Motor neuron (in vitro differentiated cells): ENCODE results near the gene HNRNPA0. TPM values are rescaled to one million over a fixed set of nuclear protein-coding genes. Genes with fewer than 3 reads are reported as not detected.
A peak's percentile ranks its signal among the peaks of the same experiment; 100 is the strongest.

Experiments used
- ATAC-seq, 8 experiments: fragments of 200-7000 bp; cut with Tn5 transposase; replicated peaks in 6 of 8; 2 replicates each; pipeline ENCODE4 v1.8.0; 2021; ENCODE audit warnings: mild to moderate bottlenecking in 8 of 8, moderate library complexity in 8 of 8
- H3K27ac ChIP-seq, 2 donors: fragments of 250-450 bp; sonication (Bioruptor Pico); 2 replicates each; pipeline ENCODE4 v1.9.0; 2021; ENCODE audit warnings: antibody characterized with exemption in 2 of 2, mild to moderate bottlenecking in 2 of 2, moderate library complexity in 1 of 2
- H3K4me1 ChIP-seq, 2 donors: fragments of 250-450 bp; sonication (Bioruptor Pico); replicated peaks in 1 of 2; 2 replicates each; pipeline ENCODE4 v1.6.1; 2021; ENCODE audit warnings: antibody characterized with exemption in 2 of 2, mild to moderate bottlenecking in 2 of 2, moderate library complexity in 1 of 2
- H3K4me3 ChIP-seq, 5 donors: fragments of 250-450 bp; sonication (Bioruptor Pico); 2 replicates each; pipeline ENCODE4 v1.9.0; 2021; ENCODE audit warnings: antibody characterized with exemption in 5 of 5, mild to moderate bottlenecking in 5 of 5, moderate library complexity in 4 of 5
- WGBS, 10 experiments: fragments of 450-650 bp; shearing (Covaris generic); methylation state at CpG; one replicate each; pipeline ENCODE4 v1.0.0; 2022; 5-methylcytosine and 5-hydroxymethylcytosine counted together
- in situ Hi-C, 9 experiments: fragments of 400-800 bp; cut with MboI; loops; one replicate each; pipeline ENCODE4 v1.15.0; 2021; ENCODE audit warnings: low sequenced_read_pairs in 9 of 9, low pct_unique_long_range_greater_than_20kb in 2 of 9; ENCODE audit not compliant: unreplicated experiment in 9 of 9
- total RNA-seq, 8 experiments: library from RNA; unstranded; fragments of 300-600 nt; gene quantifications; 2 replicates each; pipeline versions ENCODE4 v1.2.3 to v1.2.4, GENCODE V29; 2022

The HNRNPA0 gene
- total RNA-seq, 8 experiments from 2014 or later: 10.7 to 63.9 (median 26.1) TPM

DNA sequence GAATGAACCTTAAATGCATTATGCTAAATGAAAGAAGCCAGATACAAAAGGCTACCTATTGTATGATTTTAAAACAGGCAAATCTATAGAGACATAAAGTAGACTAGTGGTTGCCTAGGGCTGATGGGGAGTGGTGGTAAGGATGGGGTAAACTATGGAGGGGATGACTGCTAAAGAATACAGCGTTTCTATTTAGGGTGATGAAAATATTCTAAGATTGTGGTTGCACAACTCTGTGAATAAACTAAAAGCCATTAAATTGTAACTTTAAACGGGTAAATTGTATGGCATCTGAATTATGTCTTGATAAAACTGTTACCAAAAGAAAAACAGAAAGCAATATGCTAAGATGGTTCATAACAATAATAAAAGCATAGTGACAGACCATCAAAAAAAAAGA is 39.7 kb downstream of the HNRNPA0 start:
- WGBS, 10 experiments: 37 to 100% (median 87%) methylated on average over 2 of the region's 2 CpGs; no CpG with 5 or more reads in 1 of the 10 experiments
- ATAC-seq: no peak
- in situ Hi-C loops: no loop called here
- H3K4me1 ChIP-seq: no peaks in the 10 kb centered on the region
- H3K4me3 ChIP-seq: no peak overlapping the region
- H3K27ac ChIP-seq: no peak overlapping the region

DNA sequence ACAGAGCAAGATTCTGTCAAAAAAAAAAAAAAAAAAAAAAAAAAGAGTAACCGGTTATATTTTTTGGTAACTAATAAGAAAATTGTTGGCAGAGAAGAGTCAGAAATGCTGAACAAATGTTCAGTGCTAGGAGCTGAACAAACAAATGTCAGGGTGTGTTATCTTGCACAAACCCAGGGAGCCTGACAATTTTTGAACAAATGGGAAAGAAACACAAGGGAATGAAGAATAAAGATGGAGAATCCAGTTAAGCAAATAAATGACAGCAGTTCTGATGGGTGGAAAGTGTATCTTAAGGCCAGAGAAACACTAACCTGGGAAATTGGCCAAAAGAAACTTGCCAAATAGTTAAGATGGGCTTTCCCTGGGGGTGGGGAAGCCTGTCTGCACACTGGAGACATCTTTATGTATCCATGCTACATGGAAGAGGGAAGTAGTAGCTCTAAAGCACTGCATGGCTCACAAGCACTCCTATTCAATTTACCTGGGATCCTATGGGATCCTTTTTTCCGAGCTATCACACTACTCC is 42.0 kb downstream of the HNRNPA0 start:
- in situ Hi-C loops: no loop called here
- H3K27ac ChIP-seq: no peak overlapping the region
- ATAC-seq: peak in 1 of 8 experiments; percentile 54

DNA sequence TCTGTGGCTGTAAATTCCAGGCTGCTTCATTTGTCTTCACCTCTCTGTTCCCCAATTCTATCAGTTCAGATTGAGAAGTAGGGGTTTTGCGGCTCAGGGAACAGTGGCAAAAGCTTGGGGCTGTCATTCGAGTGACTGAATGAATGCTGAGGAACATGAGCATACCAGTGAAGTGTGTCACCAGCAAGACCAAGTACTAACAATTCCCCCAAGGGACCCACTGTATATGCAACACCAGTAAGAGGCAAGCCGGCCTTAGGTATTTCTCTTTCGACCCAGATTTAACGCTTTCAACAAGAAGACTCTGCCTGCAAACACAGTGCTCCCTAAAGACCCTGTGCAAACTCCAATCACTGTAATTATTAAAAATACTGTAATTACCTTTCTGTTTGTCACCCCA is 44.1 kb downstream of the HNRNPA0 start:
- no peak for ATAC-seq
- Histone ChIP-seq H3K27ac (no peak overlapping the region), H3K4me3 (no peak overlapping the region), H3K4me1 (no peaks in the 10 kb centered on the region)
- in situ Hi-C loops: no loop called here
- 80 to 100% (median 91%) methylated on average over 1 to 5 of the region's 5 CpGs; no CpG with 5 or more reads in 2 of the 10 experiments for WGBS, 10 experiments

More for the DNA sequence above, 42.0 kb downstream of the HNRNPA0 start:
- Histone ChIP-seq H3K4me1 (no peaks in the 10 kb centered on the region), H3K4me3 (no peak overlapping the region)
- 15 to 100% (median 97%) methylated on average over 1 to 2 of the region's 2 CpGs for WGBS, 10 experiments

DNA sequence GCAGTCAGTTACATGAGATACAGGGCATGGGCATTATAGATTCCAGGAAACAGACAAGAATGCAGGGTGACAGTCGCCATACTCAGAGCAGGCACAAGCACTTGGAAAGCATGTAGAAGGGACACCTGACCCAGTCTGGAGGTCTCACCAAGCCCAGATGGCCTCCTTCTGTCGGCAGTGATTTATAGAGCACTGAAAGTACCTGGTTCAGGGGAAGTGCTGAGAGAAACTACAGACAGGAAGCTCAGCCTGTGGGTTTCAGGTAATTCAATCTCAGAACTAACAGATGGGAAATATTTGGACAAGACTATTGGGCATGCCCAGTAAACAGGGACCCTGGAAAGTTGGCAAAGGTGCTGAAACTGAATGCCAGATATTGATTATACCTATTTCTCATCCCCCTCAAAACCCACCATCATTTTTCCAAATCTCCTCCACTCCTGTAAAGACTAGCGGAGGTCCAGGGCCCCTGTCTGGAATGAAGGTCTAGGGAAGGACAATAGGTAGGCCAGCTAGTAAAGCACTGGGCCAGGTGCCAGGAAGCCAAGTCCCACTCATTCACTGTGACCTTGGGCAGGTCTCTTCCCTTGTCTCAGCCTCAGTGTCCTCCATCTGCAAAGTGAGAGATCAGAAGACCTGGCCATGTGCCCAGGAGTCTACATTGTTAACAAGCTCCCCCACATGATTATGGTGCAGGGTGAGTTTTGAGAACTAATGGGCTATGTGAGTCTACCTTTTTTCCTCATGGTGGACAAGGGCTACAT is 45.2 kb downstream of the HNRNPA0 start:
- in situ Hi-C loops: no loop called here
- WGBS, 10 experiments: 50 to 100% (median 92%) methylated on average over 1 to 3 of the region's 3 CpGs; no CpG with 5 or more reads in 2 of the 10 experiments

DNA sequence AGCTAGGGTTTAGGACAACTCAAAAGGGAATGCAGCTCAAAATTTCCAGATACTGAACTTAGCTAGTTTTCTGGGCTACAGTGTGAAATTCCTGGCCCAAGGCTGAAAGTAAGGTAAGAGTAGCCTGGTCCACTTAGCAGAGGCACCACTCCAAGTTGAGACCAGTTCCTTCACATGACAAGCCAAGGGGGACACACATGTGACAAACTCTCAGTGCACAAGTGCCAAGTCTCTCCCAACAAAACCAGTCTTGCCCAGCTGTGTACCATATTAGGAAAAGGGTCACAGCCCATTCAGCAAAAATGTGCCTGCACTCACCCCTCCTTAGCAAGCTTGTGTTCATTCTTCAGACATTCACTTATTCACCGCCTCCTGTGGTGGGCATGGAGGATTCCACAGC is 46.1 kb downstream of the HNRNPA0 start:
- H3K27ac ChIP-seq: no peak overlapping the region
- H3K4me1 ChIP-seq: no peaks in the 10 kb centered on the region
- in situ Hi-C loops: no loop called here
- no peak for ATAC-seq
- no CpG with 5 or more reads among the region's 1 CpG for WGBS, 10 experiments
- H3K4me3 ChIP-seq: no peak overlapping the region

More for the DNA sequence above, 45.2 kb downstream of the HNRNPA0 start:
- ATAC-seq: no peak
- Histone ChIP-seq H3K27ac (no peak overlapping the region), H3K4me3 (no peak overlapping the region), H3K4me1 (no peaks in the 10 kb centered on the region)

DNA sequence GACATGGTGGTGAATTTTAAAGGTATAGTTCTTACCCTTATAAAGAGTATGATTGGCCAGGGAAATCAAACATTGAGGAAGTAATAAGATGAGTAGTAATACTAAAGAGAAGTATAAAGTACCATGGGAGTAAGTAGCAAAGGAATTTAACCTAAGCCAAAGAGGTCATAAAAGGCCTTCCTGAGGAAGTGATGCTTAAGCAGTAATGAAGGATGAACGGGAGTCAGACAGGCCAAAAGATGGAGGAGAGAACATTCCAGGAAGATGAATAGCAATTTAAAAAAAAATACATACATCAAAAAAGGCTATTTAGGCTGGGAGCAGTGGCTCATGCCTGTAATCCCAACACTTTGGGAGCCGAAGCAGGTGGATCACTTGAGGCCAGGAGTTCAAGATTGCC is 47.3 kb downstream of the HNRNPA0 start:
- ATAC-seq: no peak
- in situ Hi-C loops: no loop called here
- Histone ChIP-seq H3K4me3 (no peak overlapping the region), H3K27ac (no peak overlapping the region), H3K4me1 (no peaks in the 10 kb centered on the region)
- WGBS, 10 experiments: 0 to 100% (median 84%) methylated on average over 1 to 2 of the region's 2 CpGs

DNA sequence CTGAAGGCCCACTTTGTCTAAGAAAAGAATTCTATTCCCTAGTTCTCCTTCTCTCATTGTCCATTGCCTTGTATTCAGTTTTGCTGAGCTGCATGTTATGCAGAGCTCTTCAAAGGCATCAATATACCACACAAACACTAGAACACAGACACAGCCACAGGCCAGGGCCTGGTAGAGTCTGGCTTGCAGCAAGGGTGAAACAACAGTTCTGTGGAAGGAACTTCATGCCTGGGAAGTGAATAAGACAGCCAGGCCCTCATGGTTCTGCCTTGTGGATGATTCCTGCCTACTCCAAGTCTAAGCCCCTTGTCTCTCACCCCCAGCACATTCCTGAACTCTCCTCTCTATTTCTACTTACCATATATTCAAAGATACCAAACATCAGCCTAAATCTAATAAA is 49.1 kb downstream of the HNRNPA0 start:
- in situ Hi-C loops: no loop called here

DNA sequence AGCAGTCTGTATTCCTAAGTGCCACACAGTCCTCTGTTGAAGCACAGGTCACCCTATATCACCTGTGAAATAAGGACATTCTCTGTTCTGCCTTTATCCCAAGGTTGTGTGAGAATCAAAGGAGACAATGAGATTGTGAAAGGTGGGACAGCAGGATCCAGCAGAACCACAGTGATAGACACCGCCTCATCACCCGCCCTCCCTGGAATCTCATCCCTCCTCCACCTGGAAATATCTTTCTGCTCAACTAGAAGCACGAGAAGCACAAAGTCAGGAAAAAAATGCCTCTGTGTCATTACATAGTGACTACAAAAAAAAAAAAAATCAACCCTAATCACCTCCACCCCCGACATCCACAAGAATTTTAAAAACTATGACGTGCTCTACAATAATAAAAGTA is 50.6 kb downstream of the HNRNPA0 start:
- Histone ChIP-seq H3K4me1 (no peaks in the 10 kb centered on the region), H3K27ac (no peak overlapping the region), H3K4me3 (no peak overlapping the region)
- in situ Hi-C loops: no loop called here
- WGBS, 10 experiments: 67 to 100% (median 90%) methylated on average over 1 to 5 of the region's 5 CpGs; no CpG with 5 or more reads in 1 of the 10 experiments
- no peak for ATAC-seq

More for the DNA sequence above, 49.1 kb downstream of the HNRNPA0 start:
- Histone ChIP-seq H3K4me1 (no peaks in the 10 kb centered on the region), H3K27ac (no peak overlapping the region), H3K4me3 (no peak overlapping the region)
- peak in 1 of 8 experiments; percentile 29 for ATAC-seq

DNA sequence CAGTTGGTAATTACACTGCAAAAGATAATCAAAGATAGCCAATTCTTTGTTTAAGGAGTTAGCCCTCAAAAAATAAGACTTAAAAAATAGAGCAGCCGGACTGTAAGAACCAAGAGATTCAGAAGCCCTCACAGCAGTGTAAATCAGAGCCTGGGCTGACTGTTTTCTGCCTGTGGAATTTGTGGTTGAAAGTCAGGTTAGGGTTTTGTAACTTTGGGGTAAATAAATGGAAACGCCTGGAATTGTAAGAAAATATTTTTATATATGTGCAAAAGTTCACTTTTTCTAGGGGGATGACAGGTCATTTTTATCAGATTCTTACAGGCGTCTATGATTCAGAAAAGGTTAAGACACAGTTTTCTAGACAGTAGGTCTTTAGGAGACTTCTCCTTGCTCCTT is 53.9 kb downstream of the HNRNPA0 start:
- in situ Hi-C loops: no loop called here
- ATAC-seq: no peak
- 46 to 100% (median 77%) methylated on average over 1 to 3 of the region's 3 CpGs; no CpG with 5 or more reads in 1 of the 10 experiments for WGBS, 10 experiments
- H3K4me3 ChIP-seq: no peak overlapping the region
- no peaks in the 10 kb centered on the region for H3K4me1 ChIP-seq
- no peak overlapping the region for H3K27ac ChIP-seq

DNA sequence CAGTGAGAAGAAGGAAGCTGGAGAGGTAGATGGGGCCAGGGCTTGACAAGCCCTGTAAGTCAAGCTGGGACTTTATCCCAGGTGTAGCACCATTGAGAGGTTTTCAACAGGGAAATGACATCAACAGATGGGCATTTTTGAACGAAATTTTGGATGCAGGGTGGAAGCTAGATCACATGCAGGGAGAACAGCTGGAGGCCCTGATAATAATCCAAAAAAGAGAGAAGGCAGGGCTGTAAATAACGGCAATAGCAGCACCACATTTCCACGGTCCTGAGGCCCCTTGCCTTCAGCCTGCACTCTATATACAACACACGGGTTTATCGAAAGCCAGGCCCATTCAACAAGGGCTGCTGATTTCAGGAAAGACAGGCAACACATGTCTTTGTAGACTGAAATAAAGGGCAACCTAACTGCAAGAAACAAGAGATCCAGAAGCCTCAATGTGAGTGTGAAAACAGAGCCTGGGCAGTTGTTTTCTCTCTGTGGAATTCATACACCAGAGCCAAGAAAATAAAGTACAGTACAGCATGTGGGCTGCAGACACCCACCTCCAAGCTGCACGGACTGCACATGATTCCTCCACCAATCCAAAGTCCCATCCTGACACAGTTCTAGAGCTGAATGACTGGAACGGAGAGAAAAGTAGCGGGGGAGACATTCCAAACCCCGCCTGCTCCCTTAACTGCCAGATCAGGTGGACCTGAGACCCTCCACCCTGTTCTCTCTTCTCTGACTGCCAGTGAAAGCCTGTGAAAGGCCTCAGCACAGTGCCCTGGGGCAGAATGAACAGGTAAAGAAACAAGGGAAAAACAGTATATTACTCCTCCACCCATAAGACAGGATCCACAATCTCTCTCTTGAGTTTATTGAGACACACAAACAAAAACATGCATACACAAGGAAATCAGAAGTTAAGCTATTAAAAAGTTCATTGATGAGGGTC is 54.6 kb downstream of the HNRNPA0 start:
- peak in 2 of 8 experiments; percentile 17 to 40 for ATAC-seq
- H3K4me1 ChIP-seq: no peaks in the 10 kb centered on the region
- WGBS, 10 experiments: 4 to 88% (median 56%) methylated on average over 2 to 7 of the region's 9 CpGs
- H3K27ac ChIP-seq: no peak overlapping the region
- in situ Hi-C loops: no loop called here
- H3K4me3 ChIP-seq: no peak overlapping the region

DNA sequence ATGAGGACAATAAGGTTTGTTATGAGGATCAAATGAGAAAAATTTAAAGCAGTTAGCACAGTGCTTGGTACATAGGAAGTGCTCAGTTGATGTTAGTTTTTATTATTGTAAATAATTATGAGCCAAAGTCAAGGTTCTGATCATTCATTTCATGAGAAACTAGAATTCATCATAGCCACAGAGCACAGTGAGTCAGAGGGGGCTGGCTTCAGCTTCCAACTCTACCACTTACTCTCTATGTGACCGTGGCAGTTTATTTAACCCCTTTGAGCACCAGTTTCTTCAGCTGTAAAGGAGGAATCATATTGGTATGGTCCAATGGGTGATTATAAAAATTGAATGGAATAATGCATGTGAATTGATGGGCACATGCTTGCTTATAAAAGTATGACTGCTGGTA is 57.7 kb downstream of the HNRNPA0 start:
- no peaks in the 10 kb centered on the region for H3K4me1 ChIP-seq
- H3K27ac ChIP-seq: no peak overlapping the region
- no peak overlapping the region for H3K4me3 ChIP-seq
- no peak for ATAC-seq
- in situ Hi-C loops: no loop called here
- 0 to 17% (median 0%) methylated on average over 1 of the region's 1 CpG; no CpG with 5 or more reads in 4 of the 10 experiments for WGBS, 10 experiments

DNA sequence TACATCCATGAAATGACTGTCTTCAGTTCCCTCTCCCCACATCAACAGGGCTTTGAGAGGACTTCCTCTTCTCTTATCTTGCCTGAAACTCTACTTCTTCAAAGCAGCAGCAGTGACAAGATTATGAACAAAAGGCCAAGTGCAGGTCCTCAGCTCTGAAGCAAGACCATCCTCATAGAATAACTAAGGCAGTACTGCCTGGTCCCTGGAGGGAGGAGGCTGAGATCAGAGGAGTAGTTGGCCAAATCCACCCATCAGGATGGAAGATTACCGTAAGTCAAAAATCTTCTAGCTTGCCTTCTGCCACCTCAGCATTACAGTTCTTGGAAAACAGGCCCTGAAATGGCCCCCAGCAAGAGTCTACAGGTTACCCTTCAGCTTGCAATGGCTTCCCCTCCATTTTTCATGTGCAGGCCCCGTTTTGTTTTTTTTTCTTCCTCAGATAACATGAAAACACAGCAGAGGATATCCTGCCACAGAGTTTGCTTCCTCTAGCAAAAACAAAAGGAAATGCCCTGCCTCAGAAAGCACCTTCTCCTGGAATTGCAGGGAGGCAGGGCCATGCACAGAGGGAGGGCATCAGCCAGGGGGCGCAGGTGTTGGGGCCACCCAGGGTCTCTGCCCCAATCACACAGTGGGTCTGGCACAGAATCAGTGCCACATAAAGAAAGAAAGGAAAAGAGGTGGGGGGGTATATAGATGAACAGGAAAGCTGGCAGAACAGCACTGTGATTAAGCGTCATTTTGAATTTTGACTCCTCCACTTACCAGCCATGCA is 58.3 kb downstream of the HNRNPA0 start:
- Histone ChIP-seq H3K27ac (no peak overlapping the region), H3K4me3 (no peak overlapping the region), H3K4me1 (no peaks in the 10 kb centered on the region)
- ATAC-seq: no peak
- WGBS, 10 experiments: 63 to 100% (median 100%) methylated on average over 1 to 3 of the region's 4 CpGs; no CpG with 5 or more reads in 1 of the 10 experiments
- in situ Hi-C loops: no loop called here
